ENCODE results near the gene POU3F2.

GRCh38 chr6:98834060-98835031, at the start of gene POU3F2:
- TF ChIP-seq, protein P1, sequence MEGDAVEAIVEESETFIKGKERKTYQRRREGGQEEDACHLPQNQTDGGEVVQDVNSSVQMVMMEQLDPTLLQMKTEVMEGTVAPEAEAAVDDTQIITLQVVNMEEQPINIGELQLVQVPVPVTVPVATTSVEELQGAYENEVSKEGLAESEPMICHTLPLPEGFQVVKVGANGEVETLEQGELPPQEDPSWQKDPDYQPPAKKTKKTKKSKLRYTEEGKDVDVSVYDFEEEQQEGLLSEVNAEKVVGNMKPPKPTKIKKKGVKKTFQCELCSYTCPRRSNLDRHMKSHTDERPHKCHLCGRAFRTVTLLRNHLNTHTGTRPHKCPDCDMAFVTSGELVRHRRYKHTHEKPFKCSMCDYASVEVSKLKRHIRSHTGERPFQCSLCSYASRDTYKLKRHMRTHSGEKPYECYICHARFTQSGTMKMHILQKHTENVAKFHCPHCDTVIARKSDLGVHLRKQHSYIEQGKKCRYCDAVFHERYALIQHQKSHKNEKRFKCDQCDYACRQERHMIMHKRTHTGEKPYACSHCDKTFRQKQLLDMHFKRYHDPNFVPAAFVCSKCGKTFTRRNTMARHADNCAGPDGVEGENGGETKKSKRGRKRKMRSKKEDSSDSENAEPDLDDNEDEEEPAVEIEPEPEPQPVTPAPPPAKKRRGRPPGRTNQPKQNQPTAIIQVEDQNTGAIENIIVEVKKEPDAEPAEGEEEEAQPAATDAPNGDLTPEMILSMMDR (conservative IDR thresholded peaks at IDR 0.05; ENCODE audit: low read length) = no peak
- TF ChIP-seq EZH2phosphoT487 (IDR thresholded peaks at IDR 0.05; ENCODE audit: borderline replicate concordance) = no peak

All from Loucy (cell line).